H1 (cell line): ENCODE results near the gene PPFIA2. TPM values are rescaled to one million over a fixed set of nuclear protein-coding genes. Genes with fewer than 3 reads are reported as not detected.

Source experiments
- EP300 ChIP-seq, 2 experiments: IDR thresholded peaks; 1 replicate in 1 of 2; 2 replicates in 1 of 2; pipeline ENCODE4 v1.6.1; 2011 to 2012; ENCODE audit warnings: low read depth in 2 of 2, low read length in 2 of 2, mild to moderate bottlenecking in 2 of 2, borderline replicate concordance in 1 of 2, inconsistent platforms in 1 of 2, moderate library complexity in 1 of 2
- SUZ12 ChIP-seq: fragments of 200-600 bp; sonication (generic); IDR thresholded peaks from 2 replicates; pipeline ENCODE4 v1.6.1; 2012; ENCODE audit warnings: mild to moderate bottlenecking, inconsistent platforms, low read length, moderate library complexity, mixed read lengths
- TCF12 ChIP-seq: IDR thresholded peaks from 2 replicates; pipeline ENCODE4 v1.6.1; 2011; ENCODE audit warnings: low read depth, mild to moderate bottlenecking, low read length
- polyA plus RNA-seq, 7 experiments: library from polyadenylated mRNA; depleted of rRNA in 3 of 7; stranded (reverse) in 5 of 7; unstranded in 2 of 7; fragments of >200 nt in 5 of 7; fragments of 200-250 nt in 2 of 7; gene quantifications; 1 replicate in 5 of 7; 2 replicates in 1 of 7; 4 replicates in 1 of 7; pipeline versions ENCODE4 v1.2.1 to v1.2.3, GENCODE V29; 2011 to 2013; ENCODE audit warnings: missing spikeins in 2 of 7, mixed read lengths in 2 of 7
- total RNA-seq: library from RNA; stranded (reverse); fragmentation: NEBNext Ultra II Directional; extraction: Animal tissue kit (Norgen Biotek cat#: 25700); gene quantifications from 2 replicates; pipeline ENCODE4 v1.2.1, GENCODE V29; 2021
- TF ChIP-seq, protein P1 (sequence below): IDR thresholded peaks from 2 replicates; pipeline ENCODE4 v1.6.1; 2012; ENCODE audit warnings: inconsistent platforms

The PPFIA2 gene
- total and polyA plus RNA-seq, 2 of the 8 experiments (the other 6 are each of a cell fraction or from before 2014, with no cell fraction given) = 1.2 to 1.8 TPM

DNA sequence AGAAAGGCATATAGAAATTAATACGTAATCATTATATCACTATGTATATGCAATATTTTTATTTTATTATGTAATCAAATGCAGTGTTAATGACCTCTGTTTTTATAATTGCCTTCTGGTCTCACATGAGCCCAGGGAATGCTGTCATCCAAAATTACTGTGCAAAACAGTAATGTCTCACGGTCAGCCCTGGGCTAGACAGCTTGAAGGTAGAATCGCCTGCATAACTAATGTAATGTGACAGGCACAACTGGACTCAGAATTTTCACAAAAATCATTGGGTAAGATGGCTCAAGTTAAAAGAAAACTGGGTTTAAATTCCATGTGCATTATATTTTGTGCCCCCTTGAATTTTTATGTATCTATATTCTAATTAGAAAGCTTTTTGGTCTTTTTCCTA is 293.3 kb downstream of the PPFIA2 start (continued):
- TF ChIP-seq EP300 (IDR thresholded peaks at IDR 0.05; ENCODE audit: borderline replicate concordance in 1 of 2, low read depth in 2 of 2, low read length in 2 of 2) (no peak), SUZ12 (no peak), TCF12 (no peak)
- TF ChIP-seq, protein P1, sequence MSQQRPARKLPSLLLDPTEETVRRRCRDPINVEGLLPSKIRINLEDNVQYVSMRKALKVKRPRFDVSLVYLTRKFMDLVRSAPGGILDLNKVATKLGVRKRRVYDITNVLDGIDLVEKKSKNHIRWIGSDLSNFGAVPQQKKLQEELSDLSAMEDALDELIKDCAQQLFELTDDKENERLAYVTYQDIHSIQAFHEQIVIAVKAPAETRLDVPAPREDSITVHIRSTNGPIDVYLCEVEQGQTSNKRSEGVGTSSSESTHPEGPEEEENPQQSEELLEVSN = no peak
